Measurements from ENCODE around the gene PDLIM4.

Gene PDLIM4

DNA sequence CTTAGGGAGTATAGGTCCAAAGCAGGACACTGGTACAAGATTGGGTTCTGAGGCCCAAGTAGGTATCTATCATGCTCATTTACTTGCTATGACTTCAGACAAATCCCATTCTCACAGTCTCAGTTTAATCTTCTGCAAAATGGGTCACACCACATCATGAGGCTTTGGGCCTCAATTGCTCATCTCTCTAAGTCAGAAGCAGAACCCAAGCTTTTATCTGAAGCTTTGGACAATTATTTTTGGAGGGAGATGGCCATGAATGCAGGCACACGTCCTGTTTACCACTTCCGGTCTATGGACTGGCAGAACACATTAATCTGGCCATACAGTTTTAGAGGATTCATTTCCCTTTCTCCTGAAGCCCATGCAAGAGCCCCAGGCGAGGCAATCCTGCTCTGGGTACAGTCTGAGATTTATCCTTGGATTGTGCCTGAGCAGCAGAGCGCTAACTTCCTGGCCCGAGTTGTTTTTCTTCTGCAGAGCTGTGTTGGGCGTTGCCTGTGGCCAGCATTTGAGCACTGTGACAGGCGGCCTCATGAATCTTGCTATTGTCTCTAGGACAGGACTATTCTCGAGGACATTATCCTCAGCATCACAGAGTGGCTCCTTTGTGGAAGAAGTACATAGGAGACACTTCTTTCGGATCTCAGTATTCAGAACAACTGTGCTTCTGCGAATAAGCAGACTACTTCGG, 52.8 kb downstream of the PDLIM4 start:
- no peak for DNase-seq

DNA sequence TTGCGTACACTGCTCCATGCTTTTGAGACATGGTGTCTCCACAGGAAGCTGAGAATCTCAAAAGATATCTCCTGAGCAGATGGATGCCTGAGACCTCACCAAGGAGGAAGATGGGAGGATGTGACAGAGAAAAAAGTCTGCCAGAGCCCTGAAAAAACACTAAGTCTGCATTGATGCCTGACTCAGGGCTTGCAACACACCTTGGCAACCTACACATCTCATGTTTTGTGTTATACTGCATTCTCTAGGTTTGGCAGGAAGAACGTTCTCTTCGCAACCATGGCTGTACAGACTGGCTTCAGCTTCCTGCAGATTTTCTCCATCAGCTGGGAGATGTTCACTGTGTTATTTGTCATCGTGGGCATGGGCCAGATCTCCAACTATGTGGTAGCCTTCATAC, 55.9 kb downstream of the PDLIM4 start:
- DNase-seq, result peak; percentile 48

DNA sequence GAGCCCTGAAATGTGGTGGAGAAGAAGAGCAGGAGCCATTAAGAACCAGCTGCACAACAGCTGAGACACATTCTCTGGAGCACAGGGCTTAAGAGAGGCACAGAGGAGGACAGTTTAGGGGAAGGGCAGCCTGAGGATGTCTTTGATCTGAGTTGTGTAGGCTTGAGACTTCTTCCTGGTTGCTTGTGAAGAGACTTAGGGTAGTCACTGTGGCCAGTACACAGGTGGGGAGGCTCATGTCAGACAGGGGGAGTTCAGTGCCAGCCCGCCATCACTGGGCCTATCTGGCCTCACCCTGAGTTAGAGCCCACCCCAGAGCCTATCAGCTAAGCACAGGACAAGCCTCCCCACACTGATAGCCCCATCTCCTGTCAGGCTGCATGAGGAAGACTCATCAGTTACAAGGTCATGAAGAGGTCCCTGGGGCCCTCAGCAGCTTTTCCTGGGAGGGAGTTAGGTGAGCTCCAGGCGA, 56.5 kb downstream of the PDLIM4 start:
- no peak for DNase-seq

DNA sequence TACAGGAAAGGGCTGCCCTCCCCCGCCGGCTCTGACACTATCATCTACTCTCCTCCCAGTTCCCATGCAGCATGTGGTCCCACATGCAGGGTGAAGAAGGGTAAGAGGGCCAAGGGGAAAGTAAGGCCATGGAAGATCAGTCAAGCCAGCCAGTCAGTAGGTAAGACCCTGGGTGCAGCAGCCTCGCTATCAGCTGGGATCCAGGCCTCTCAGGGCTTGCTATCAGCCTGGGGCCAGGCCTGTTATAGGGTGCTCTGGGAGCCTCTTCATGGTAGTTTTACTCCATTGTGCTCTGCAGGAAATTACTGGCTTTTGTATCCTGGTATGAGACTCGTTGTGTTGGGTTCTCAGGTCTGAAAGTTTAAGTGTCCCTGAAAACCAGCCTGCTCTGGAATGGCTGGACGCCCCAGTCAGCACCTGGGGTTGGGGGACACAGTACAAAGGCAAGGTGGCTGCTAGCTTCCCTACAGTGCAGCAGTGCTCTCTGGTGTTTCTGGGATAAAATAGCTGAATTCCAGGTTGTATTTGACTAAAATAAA, 58.1 kb downstream of the PDLIM4 start:
- DNase-seq, result no peak

DNA sequence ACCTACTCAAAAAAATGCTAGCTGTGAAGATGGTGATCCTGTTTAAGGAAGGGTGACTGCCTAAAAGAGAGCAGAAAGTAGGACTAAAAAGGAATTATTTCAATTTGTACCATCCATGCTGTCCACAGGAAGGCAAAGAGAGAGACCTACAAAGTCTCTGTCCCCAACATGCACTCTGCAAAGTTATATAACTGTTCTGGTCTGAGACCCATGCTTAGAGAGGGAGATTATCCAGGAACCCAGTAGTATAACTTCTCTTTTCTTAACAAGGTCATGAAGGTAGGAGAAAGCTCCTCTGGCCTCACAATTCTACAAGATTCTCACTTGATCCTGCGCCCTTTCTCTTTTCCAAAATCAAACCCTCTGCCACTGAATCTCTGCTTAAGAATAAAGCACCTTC, 62.5 kb downstream of the PDLIM4 start:
- no peak for DNase-seq

DNA sequence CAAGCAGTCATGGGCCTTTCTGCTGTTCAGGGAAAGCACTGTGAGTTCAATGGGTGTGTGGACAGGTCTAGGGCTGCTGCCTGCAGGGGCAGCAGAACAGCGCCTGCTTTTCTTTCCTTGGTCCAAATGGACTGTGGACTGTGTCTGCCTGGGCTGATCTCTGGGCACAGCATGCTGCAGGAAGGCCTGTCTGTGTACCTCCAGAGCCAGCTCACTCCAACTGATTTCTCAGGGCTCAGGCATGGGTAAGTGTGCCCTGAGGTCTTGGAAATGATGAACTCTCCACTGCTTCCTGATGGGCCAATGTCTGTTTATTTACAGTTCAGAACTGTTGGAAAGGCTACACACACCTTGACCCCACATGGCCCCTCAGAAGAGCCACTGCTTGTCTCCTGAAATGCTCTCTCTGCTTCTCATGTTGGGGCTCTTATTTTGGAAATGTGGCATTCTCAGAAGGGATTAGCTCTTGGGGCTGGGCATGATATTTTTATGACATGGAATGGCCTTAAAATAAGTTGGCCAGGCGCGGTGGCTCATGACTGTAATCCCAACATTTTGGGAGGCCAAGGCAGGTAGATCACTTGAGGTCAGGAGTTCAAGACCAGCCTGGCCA, 63.7 kb downstream of the PDLIM4 start:
- DNase-seq, result no peak

DNA sequence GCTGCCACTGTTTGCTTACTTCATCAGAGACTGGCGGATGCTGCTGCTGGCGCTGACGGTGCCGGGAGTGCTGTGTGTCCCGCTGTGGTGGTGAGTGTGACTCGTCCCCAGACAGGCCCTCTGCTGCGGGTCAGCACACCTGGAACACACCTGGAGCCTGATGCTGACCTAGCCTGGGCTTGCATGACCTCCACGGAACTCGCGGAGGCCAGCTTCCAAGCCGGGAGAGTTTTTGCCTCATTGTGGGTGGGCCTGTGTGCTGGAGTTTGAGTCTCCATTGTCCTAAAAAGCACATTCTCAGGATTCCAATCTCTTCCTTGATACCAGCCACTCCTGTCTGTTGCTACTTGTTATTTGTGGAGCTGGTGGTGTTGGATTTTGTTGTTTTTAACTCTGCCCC, 64.8 kb downstream of the PDLIM4 start:
- DNase-seq, result no peak
